HG02610 (cell line): ENCODE measurements around the gene CDK5RAP2.

Source experiments
- ATAC-seq: cut with Tn5 transposase; IDR thresholded peaks from one replicate; pipeline ENCODE4 v1.9.1; 2021; ENCODE audit warnings: mild to moderate bottlenecking, moderate library complexity; ENCODE audit not compliant: unreplicated experiment

CDK5RAP2 gene

GRCh38 chr9:120368799-120369198, 211.2 kb downstream of the CDK5RAP2 start:
- no peak for ATAC-seq

DNA sequence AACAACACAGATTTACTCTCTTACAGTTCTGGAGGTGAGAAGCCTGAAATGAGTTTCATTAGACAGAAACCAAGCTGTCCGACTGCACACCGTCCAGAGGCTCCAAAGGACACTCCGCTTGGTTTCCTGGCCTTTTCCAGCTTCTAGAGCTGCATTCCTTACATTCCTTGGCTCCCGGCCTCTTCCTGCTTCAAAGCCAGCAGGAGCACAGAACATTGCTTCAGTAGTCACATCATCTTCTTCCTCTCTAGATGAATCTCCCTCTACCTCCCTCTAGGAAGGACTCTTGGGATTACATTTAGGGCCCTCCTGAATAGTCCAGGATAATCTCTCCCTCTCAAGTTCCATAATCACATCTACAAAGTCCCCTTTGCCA, 213.3 kb downstream of the CDK5RAP2 start:
- ATAC-seq: no peak

DNA sequence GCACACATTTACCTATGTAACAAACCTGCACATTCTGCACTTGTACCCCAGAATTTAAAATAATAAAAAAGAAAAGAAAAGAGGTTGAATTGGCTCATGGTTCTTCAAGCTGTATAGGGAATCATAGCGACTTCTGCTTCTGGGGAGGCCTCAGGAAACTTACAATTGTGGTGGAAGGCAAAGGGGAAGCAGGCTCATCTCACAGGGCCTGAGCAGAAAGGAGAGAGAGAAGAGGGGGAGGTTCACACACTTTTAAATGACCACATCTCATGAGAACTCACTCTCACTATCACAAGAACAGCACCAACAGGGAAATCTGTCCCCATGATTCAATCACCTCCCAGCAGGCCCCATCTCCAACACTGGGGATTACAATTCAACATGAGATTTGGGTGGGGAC, 214.6 kb downstream of the CDK5RAP2 start:
- no peak for ATAC-seq

DNA sequence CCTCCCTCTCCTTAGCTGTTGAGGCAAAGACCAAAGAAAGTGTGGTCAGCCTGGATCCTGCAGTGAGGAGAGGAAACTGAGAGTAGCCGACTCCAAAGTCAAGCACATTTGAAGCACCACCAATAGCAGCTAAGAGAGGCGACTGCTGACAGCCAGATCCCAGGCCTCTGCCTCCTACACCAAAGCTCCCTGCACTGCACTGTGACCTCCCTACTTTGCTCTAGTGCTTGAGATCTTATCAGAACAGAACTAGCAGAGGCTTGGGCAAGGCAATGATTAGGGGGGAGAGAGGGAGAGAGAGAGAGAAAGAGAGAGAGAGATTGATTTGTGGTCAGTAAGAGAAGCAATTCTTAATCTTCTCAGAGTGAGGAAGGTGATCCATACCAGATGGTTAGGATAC, 216.3 kb downstream of the CDK5RAP2 start:
- ATAC-seq: no peak

DNA sequence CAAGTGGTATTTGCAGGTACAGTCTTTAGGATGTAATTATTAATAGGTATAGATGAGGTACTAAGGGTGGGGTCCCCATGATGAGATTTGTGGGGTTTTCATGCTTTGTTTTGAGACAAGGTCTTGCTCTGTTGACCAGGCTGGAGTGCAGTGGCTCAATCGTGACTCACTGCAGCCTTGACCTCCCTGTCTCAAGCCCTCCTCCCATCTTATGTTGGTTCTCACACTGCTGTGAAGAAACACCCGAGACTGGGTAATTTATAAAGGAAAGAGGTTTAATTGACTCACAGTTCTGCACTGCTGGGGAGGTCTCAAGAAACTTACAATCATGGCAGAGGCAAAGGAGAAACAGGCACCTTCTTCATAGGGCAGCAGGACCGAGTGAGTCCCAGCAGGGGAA, 217.5 kb downstream of the CDK5RAP2 start:
- ATAC-seq: no peak

GRCh38 chr9:120361551-120361950, 218.4 kb downstream of the CDK5RAP2 start:
- no peak for ATAC-seq

GRCh38 chr9:120360510-120360909, 219.5 kb downstream of the CDK5RAP2 start:
- ATAC-seq: no peak

GRCh38 chr9:120360046-120360445, 219.9 kb downstream of the CDK5RAP2 start:
- ATAC-seq: no peak

DNA sequence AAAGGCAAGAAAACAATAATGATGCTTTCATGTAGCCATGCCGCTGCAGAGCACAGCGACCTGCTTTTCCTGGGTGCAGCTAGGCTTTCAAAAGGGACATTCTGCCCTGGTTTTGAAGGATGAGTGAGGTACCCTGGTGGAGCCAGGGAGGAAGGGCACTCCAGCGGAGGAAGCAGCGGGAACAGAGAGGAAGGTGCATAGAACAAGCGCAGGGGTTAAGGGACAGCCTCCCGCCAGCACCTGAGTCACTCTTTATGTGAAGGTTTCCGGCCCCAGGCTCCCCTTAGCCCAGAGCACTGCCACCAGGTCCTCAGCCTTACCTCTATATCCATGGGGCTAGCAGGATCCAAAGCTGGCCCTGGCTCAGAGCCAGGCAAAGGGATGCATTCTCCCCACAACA, 221.1 kb downstream of the CDK5RAP2 start:
- no peak for ATAC-seq

- no peak for ATAC-seq
These were observed 226.5 kb downstream of the CDK5RAP2 start for GRCh38 chr9:120353506-120353905.

DNA sequence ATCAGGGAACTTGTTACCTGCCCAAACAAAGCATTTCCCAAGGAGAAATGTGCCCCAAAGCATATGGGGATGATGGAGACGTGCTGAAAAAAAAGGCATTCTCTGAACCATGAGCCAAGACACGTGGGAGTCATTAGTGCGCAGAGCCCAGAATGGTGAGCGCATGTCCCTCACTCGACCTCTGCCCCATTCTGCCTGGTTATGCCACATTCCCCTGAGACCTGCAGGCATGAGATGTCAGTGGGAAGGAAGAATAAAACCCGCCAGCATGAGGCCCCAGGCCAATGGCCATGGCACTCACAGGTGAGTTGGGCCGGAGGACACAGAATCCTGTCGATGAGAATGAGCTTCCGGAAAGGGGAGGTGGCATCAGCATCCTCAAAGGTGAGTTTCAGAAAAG, 228.9 kb downstream of the CDK5RAP2 start:
- no peak for ATAC-seq

DNA sequence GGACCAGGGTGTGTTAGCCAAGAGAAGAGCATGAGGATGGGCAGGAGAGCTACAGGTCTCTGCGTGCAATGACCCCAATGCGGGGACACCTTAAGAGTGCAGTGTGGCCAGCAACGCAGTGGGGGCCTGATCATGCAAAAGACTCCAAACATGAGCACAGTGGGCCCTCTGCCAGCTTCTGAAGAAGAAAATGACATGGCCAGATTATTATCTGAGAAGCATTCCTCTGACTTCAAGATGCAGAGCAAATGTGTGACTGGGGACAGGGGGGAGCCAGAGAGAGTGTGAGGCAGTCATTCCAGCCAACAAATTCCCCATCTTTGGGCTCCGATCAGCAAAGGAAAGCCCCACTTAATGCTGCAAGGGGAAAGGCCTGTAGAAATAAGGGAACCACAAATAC, 229.4 kb downstream of the CDK5RAP2 start:
- no peak for ATAC-seq

DNA sequence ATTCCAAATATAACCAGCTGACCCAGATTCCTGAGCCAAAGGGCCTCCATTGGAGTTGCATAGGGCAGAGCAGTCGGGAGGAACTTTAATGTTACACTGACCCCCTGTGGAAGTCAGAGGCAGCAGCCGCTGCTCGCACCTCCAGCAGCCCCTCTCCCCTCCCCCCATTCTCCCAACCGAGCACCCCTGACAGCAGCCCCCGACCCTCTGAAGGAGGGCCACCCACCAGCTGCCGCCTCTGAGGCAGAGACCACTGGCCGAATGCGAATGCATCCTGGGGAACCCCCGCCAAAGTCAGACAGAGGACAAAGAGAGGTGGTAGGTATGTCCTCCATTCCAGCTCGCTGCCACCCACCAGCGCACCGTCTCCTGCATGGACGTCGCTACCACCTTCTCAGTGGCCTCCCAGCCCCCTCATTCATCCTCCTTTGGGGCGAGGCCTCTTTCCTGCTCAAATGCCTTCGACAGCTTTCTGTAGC, 231.0 kb downstream of the CDK5RAP2 start:
- ATAC-seq: no peak

- ATAC-seq: no peak
These were observed 234.6 kb downstream of the CDK5RAP2 start for GRCh38 chr9:120345379-120345778.

DNA sequence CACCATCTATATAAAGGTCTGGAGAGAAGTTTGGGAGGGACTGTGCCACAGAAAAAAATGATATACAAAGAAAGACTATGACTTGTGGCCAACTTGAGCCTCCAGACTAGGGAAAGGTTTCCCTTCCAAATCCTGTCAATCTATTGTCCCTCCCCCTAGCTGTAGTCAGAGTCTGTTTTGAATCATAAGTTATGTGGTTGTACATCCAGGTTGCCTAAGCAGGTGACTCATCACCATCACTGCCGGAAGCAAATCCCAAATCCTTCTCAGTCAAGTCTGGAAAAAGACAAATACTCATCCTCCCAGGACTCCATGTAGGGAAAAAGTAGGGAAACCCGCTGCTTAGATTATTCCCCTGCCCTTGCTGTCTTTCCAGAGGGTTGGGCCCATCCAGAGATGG, 235.7 kb downstream of the CDK5RAP2 start:
- ATAC-seq: no peak

DNA sequence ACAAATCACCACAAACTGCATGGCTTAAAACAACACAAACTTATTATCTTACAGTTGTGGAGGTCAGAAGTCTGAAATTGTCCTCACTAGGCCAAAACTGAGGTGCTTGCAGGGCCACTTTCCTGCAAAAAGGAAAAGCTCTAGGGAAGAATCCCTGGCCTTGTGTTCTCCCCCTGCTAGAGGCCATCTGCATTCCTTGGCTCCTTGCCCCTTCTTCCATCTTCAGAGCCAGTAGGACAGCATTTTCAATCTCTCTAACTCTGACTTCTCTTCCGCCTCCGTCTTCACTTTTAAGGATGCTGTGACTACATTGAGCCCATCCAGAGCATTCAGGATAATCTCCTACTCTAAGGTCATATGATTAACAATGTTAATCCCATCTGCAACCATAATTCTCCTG, 236.6 kb downstream of the CDK5RAP2 start:
- ATAC-seq: no peak
